ENCODE measurements around the gene LRMDA. TPM values are rescaled to one million over a fixed set of nuclear protein-coding genes. Genes with fewer than 3 reads are reported as not detected.
A peak's percentile ranks its signal among the peaks of the same experiment; 100 is the strongest.

LRMDA gene
- total and polyA plus RNA-seq, 2 of the 13 experiments (the other 11 are each of a cell fraction or from before 2014, with no cell fraction given): 13.4 to 22.0 TPM

GRCh38 chr10:75495434-75496190 lies 64.2 kb downstream of the LRMDA start (continued):
- TF ChIP-seq LBX2 (CRISPR knock-in tag; IDR thresholded peaks at IDR 0.05; ENCODE audit: borderline replicate concordance): no peak
- no peak for TF ChIP-seq ZFYVE20 (CRISPR knock-in tag; IDR thresholded peaks at IDR 0.05; ENCODE audit: borderline replicate concordance, low read depth)
- TF ChIP-seq ZNF441 (CRISPR knock-in tag; IDR thresholded peaks at IDR 0.05; ENCODE audit: borderline replicate concordance): no peak
- no peak for TF ChIP-seq HDAC6 (IDR thresholded peaks at IDR 0.05; ENCODE audit: low read depth, low read length)
- TF ChIP-seq CCDC6 (CRISPR knock-in tag; IDR thresholded peaks at IDR 0.05): no peak
- TF ChIP-seq RXRB (CRISPR knock-in tag; IDR thresholded peaks at IDR 0.05; ENCODE audit: borderline replicate concordance): peak; percentile 50; the same call in 1 of the 2 replicates
- TF ChIP-seq ZNF710 (CRISPR knock-in tag; IDR thresholded peaks at IDR 0.05; ENCODE audit: borderline replicate concordance): peak; percentile 27; the same call in 1 of the 2 replicates
- TF ChIP-seq SRSF4 (IDR thresholded peaks at IDR 0.05; ENCODE audit: low read depth, low read length, poor library complexity, severe bottlenecking): no peak
- no peak for TF ChIP-seq ZNF572 (CRISPR knock-in tag; IDR thresholded peaks at IDR 0.05)
- no peak for TF ChIP-seq IKZF5 (CRISPR knock-in tag; IDR thresholded peaks at IDR 0.05)
- no peak for TF ChIP-seq SNAPC4 (CRISPR knock-in tag; IDR thresholded peaks at IDR 0.05)
- TF ChIP-seq PHF5A (CRISPR knock-in tag; IDR thresholded peaks at IDR 0.05; ENCODE audit: low read depth, unreplicated experiment): no peak
- no peak for TF ChIP-seq PRDM4 (CRISPR knock-in tag; IDR thresholded peaks at IDR 0.05; ENCODE audit: borderline replicate concordance)

Measured in HepG2 (cell line).